ENCODE data around the gene BAIAP3. TPM values are rescaled to one million over a fixed set of nuclear protein-coding genes. Genes with fewer than 3 reads are reported as not detected.

BAIAP3 gene
- polyA plus RNA-seq, 1 donor from 2014 or later, result 65.2 TPM

GRCh38 chr16:1372292-1372950 lies 39.0 kb downstream of the BAIAP3 start:
- no peak overlapping the region for H3K4me2 ChIP-seq (ENCODE audit: low read length)
- TF ChIP-seq MXI1 (conservative IDR thresholded peaks at IDR 0.05; ENCODE audit: poor library complexity, severe bottlenecking), result no peak
- TF ChIP-seq REST (IDR thresholded peaks at IDR 0.05; ENCODE audit: borderline replicate concordance), result no peak
- TF ChIP-seq SMC3 (conservative IDR thresholded peaks at IDR 0.05; ENCODE audit: poor library complexity), result no peak
- TF ChIP-seq EZH2 (IDR thresholded peaks at IDR 0.05; ENCODE audit: borderline replicate concordance, insufficient read depth, low read length, poor library complexity, severe bottlenecking), result no peak
- TF ChIP-seq POLR2AphosphoS5 (IDR thresholded peaks at IDR 0.05), result no peak
- TF ChIP-seq RAD21 (conservative IDR thresholded peaks at IDR 0.05), result no peak
- TF ChIP-seq TAF1 (IDR thresholded peaks at IDR 0.05; ENCODE audit: low read depth), result no peak
- TF ChIP-seq CTCF (IDR thresholded peaks at IDR 0.05; ENCODE audit: poor library complexity, severe bottlenecking), result no peak
- TF ChIP-seq EP300 (conservative IDR thresholded peaks at IDR 0.05; ENCODE audit: poor library complexity, severe bottlenecking), result no peak
- no peaks in the 10 kb centered on the region for H3K36me3 ChIP-seq (ENCODE audit: insufficient read depth, low read length)
- no peaks in the 10 kb centered on the region for H3F3A ChIP-seq (ENCODE audit: insufficient read depth, low read length, poor library complexity, severe bottlenecking)
- H3K9ac ChIP-seq (ENCODE audit: low read length), result no peak overlapping the region
- no peaks in the 10 kb centered on the region for H3K79me2 ChIP-seq (replicated peaks; ENCODE audit: insufficient read depth, low read length)
- H3K4me3 ChIP-seq (ENCODE audit: low read length), result no peak overlapping the region
- no peak overlapping the region for H2AFZ ChIP-seq (ENCODE audit: low read depth, low read length)
- no peaks in the 10 kb centered on the region for H3K27me3 ChIP-seq (ENCODE audit: insufficient read depth, low read depth, low read length)
- H4K20me1 ChIP-seq (ENCODE audit: insufficient read depth), result no peaks in the 10 kb centered on the region
- H3K9me3 ChIP-seq (ENCODE audit: low read length), result no peaks in the 10 kb centered on the region
- no peaks in the 10 kb centered on the region for H3K9me2 ChIP-seq (ENCODE audit: insufficient read depth, low read length)
- H3K27ac ChIP-seq (ENCODE audit: low read length), result no peak overlapping the region

GRCh38 chr16:1374418-1375297 lies 41.2 kb downstream of the BAIAP3 start:
- Histone ChIP-seq H2AFZ (ENCODE audit: low read depth, low read length) (no peak overlapping the region), H3K36me3 (ENCODE audit: insufficient read depth, low read length) (no peaks in the 10 kb centered on the region), H3F3A (ENCODE audit: insufficient read depth, low read length, poor library complexity, severe bottlenecking) (no peaks in the 10 kb centered on the region), H4K20me1 (ENCODE audit: insufficient read depth) (no peaks in the 10 kb centered on the region), H3K4me2 (ENCODE audit: low read length) (no peak overlapping the region), H3K27me3 (ENCODE audit: insufficient read depth, low read depth, low read length) (no peaks in the 10 kb centered on the region), H3K9me3 (ENCODE audit: low read length) (no peaks in the 10 kb centered on the region), H3K27ac (ENCODE audit: low read length) (no peak overlapping the region), H3K4me3 (ENCODE audit: low read length) (no peak overlapping the region), H3K79me2 (replicated peaks; ENCODE audit: insufficient read depth, low read length) (no peaks in the 10 kb centered on the region), H3K9me2 (ENCODE audit: insufficient read depth, low read length) (no peaks in the 10 kb centered on the region), H3K9ac (ENCODE audit: low read length) (no peak overlapping the region)
- no peak for TF ChIP-seq SMC3 (conservative IDR thresholded peaks at IDR 0.05; ENCODE audit: poor library complexity)
- TF ChIP-seq REST (IDR thresholded peaks at IDR 0.05; ENCODE audit: borderline replicate concordance), result no peak
- no peak for TF ChIP-seq EZH2 (IDR thresholded peaks at IDR 0.05; ENCODE audit: borderline replicate concordance, insufficient read depth, low read length, poor library complexity, severe bottlenecking)
- TF ChIP-seq TAF1 (IDR thresholded peaks at IDR 0.05; ENCODE audit: low read depth), result no peak
- TF ChIP-seq RAD21 (conservative IDR thresholded peaks at IDR 0.05), result no peak
- TF ChIP-seq CTCF (IDR thresholded peaks at IDR 0.05; ENCODE audit: poor library complexity, severe bottlenecking), result no peak

Data from neural cell (in vitro differentiated cells).